BLaER1 treated with 17β-estradiol and CSF1 and Interleukin-3, amounts not matched to agents 10 nM and 100 nM (cell line): Measurements from ENCODE around the gene ANKLE2.

Experiments
- H3K27ac ChIP-seq, 11 experiments: shearing (Covaris generic); formaldehyde crosslinking; 2 replicates each; pipeline ENCODE4 v1.8.1; 2022
- H3K27me3 ChIP-seq, 11 experiments: shearing (Covaris generic); formaldehyde crosslinking; 2 replicates each; pipeline ENCODE4 v1.8.1; 2022
- H3K36me3 ChIP-seq, 11 experiments: shearing (Covaris generic); formaldehyde crosslinking; 2 replicates each; pipeline ENCODE4 v1.8.1; 2022
- H3K4me1 ChIP-seq, 10 experiments: shearing (Covaris generic); formaldehyde crosslinking; 2 replicates each; pipeline ENCODE4 v1.8.1; 2022
- H3K4me2 ChIP-seq, 11 experiments: shearing (Covaris generic); formaldehyde crosslinking; 2 replicates each; pipeline ENCODE4 v1.8.1; 2022
- H3K4me3 ChIP-seq, 10 experiments: shearing (Covaris generic); formaldehyde crosslinking; 2 replicates each; pipeline ENCODE4 v1.8.1; 2022
- H3K9ac ChIP-seq, 11 experiments: shearing (Covaris generic); formaldehyde crosslinking; 2 replicates each; pipeline ENCODE4 v1.8.1; 2022
- H3K9me3 ChIP-seq, 11 experiments: shearing (Covaris generic); formaldehyde crosslinking; replicated peaks in 1 of 11; 2 replicates each; pipeline ENCODE4 v1.8.1; 2022
- H4K20me1 ChIP-seq, 11 experiments: shearing (Covaris generic); formaldehyde crosslinking; 2 replicates each; pipeline ENCODE4 v1.8.1; 2022
- Cebpa-rat ChIP-seq, 11 experiments: shearing (Covaris generic); IDR thresholded peaks; 2 replicates each; pipeline ENCODE4 v1.8.1; 2022

ANKLE2 gene

DNA sequence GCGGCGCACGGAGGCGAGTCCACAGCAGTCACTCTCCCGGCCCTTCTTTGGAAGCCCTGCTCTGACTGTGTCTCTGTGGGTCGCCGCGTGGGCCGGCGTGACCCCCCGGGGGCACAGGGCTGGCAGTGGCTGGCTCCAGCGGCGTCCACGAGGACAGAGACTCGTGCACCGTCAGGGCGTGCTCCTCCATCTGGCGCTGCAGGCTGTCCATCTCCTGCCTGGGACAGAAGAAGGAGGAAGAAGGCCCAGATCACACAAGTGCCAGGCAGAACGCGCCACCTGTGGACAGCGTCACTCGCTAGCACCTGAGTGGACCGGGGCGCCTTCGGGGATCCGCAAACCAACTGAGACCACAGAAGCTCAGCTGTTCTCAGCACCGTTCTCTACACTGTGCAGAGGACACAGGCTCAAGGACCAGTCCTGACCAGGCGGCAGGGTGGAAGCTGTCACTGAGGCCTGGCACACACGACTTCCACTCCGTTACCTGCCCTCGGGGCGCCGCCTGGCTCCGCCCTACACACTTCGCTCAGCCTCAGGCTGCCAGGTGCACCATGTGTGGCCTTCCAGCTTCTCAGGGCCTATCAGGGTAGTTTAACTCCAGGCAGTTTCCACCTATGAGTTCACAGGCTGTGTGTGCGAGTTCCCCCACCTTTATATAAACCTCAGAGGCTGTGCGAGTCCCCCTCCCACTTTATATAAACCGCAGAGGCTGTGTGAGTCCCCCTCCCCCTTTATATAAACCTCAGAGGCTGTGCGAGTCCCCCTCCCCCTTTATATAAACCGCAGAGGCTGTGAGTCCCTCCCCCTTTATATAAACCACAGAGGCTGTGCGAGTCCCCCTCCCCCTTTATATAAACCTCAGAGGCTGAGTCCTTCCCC is 11.7 kb upstream of the ANKLE2 start:
- peaks cover 57 to 82% (median 73%) of the 10 kb centered on the region in 11 experiments for H3K36me3 ChIP-seq

DNA sequence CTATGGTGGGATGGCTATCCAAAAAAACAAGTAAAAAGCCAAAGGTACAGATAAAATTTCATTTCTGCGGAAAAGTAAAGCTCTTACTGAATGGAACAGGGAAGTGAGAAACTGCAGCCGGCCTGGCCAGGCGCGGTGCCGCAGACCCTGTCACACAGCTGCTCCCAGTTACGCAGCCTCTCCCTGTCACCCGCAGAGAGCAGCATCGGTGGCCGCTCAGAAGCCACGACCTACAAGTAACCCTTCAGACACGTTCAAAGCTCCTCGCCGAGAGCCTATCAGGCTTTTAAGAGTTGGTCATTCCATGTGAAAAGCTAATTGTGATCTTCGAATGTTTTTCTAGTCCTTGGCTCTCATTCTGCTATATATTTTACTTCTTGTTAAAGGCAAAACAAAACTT is 11.0 kb upstream of the ANKLE2 start:
- no peaks in the 10 kb centered on the region for H3K27me3 ChIP-seq
- no peak for TF ChIP-seq Cebpa-rat (IDR thresholded peaks at IDR 0.05)
- peaks cover 50 to 75% (median 66%) of the 10 kb centered on the region in 11 experiments for H3K36me3 ChIP-seq
- peak overlapping the region in 8 of 11 experiments; percentile 6 to 67 (median 54); a peak in 13 of 22 replicates for H3K9ac ChIP-seq
- peaks cover 0 to 52% (median 22%) of the 10 kb centered on the region in 11 experiments; a peak in 12 of 22 replicates for H4K20me1 ChIP-seq
- H3K27ac ChIP-seq, result peak overlapping the region in 10 of 11 experiments; percentile 2 to 94 (median 78); a peak in 17 of 22 replicates
- no peaks in the 10 kb centered on the region for H3K9me3 ChIP-seq
- no peak overlapping the region for H3K4me3 ChIP-seq
- peak overlapping the region; percentile 72 to 99 (median 94) for H3K4me2 ChIP-seq
- peaks cover 60 to 75% (median 73%) of the 10 kb centered on the region in 10 experiments for H3K4me1 ChIP-seq

More for the DNA sequence above, 11.7 kb upstream of the ANKLE2 start:
- Histone ChIP-seq H4K20me1 (peaks cover 0 to 56% (median 22%) of the 10 kb centered on the region in 11 experiments; a peak in 12 of 22 replicates), H3K4me2 (peak overlapping the region; percentile 72 to 99 (median 94); a peak in 21 of 22 replicates), H3K4me1 (peaks cover 53 to 68% (median 66%) of the 10 kb centered on the region in 10 experiments), H3K27me3 (no peaks in the 10 kb centered on the region), H3K4me3 (no peak overlapping the region), H3K9me3 (no peaks in the 10 kb centered on the region), H3K9ac (peak overlapping the region in 9 of 11 experiments; percentile 10 to 59 (median 46); a peak in 14 of 22 replicates), H3K27ac (peak overlapping the region in 10 of 11 experiments; percentile 2 to 87 (median 29); a peak in 17 of 22 replicates)
- TF ChIP-seq Cebpa-rat (IDR thresholded peaks at IDR 0.05), result no peak

DNA sequence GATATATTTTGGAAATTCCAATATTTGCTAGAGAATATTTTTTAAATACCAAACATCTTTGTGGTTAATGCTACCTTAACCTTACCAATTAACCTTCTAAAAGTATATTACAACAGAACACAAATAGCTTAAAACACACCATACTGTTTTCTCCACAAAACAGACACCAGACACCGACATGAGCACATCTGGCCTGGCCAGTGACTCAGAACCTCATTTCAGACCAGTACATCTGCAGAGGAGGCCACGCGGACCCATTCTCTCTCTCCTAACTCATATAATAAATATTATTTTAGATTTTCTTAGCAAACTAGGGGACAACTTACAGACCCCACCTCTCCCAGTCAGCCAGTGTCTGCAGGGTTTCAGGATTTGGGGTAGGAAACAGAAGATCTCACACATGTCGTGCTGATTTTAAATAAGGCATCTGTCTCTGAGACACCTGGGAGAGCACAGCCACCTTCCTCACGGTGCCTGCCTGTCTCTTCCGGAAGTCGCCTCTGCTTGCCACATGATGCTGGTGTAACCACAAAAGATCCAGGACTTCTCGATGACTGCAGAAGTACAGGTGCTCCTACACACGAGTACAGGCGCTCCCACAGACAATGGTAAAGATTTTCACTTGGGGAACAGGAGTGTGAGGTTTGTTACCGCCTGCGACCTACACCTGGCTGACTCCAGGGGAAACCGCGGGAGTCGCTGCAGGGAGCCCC is 9.7 kb upstream of the ANKLE2 start:
- Histone ChIP-seq H3K4me3 (peak overlapping the region in 6 of 10 experiments; percentile 6 to 28 (median 16); a peak in 4 of 20 replicates), H3K27ac (peak overlapping the region; percentile 66 to 94 (median 84); a peak in 21 of 22 replicates), H3K27me3 (no peaks in the 10 kb centered on the region), H3K36me3 (peaks cover 37 to 62% (median 53%) of the 10 kb centered on the region in 11 experiments), H3K9me3 (no peaks in the 10 kb centered on the region), H3K4me1 (peaks cover 74 to 88% (median 86%) of the 10 kb centered on the region in 10 experiments), H3K4me2 (peak overlapping the region; percentile 72 to 99 (median 94)), H4K20me1 (peaks cover 0 to 42% (median 20%) of the 10 kb centered on the region in 11 experiments; a peak in 12 of 22 replicates), H3K9ac (peak overlapping the region; percentile 35 to 79 (median 63))
- no peak for TF ChIP-seq Cebpa-rat (IDR thresholded peaks at IDR 0.05)

DNA sequence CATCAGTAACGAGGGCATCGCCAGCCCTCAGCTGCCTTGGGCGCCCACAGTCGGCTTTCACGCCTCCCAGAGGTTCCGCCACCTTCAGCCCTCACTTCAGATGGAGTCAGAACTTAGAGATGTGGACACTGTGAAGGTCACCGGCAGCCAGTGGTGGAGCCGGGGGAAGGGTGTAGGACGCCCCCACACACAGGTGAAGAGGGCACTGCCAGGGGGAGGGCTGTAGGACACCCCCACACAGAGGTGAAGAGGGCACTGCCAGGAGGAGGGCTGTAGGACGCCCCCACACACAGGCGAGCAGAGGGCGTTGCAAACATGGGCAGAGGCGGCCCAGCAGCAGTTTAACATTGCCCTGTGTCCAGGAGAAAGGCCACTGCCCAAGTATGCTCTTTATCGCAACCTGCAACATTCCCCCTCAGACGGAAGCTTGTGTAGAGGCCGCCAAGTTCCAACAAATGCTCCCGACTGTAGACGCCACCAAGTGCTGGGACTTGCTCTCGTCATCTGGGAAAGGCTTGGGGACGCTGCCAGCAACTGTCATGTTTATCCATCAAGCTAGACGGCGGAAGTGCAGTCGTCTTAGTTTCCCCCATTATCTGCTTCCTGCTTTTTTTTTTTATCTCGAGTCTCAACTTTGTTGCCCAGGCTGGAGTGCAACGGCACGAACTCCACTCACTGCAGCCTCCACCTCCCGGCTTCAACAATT is 4.9 kb upstream of the ANKLE2 start:
- peaks cover 86 to 92% (median 90%) of the 10 kb centered on the region in 10 experiments for H3K4me1 ChIP-seq
- H3K4me2 ChIP-seq, result peak overlapping the region; percentile 88 to 99 (median 94)
- peak overlapping the region; percentile 55 to 94 (median 83) for H3K27ac ChIP-seq
- peaks cover 0 to 2% (median 0%) of the 10 kb centered on the region in 11 experiments; a peak in 1 of 22 replicates for H4K20me1 ChIP-seq
- H3K4me3 ChIP-seq, result peak overlapping the region; percentile 4 to 53 (median 36); a peak in 14 of 20 replicates
- H3K27me3 ChIP-seq, result no peaks in the 10 kb centered on the region
- peaks cover 0 to 14% (median 10%) of the 10 kb centered on the region in 11 experiments; a peak in 15 of 22 replicates for H3K36me3 ChIP-seq
- H3K9ac ChIP-seq, result peak overlapping the region; percentile 65 to 77 (median 73)
- H3K9me3 ChIP-seq, result no peaks in the 10 kb centered on the region
- no peak for TF ChIP-seq Cebpa-rat (IDR thresholded peaks at IDR 0.05)

DNA sequence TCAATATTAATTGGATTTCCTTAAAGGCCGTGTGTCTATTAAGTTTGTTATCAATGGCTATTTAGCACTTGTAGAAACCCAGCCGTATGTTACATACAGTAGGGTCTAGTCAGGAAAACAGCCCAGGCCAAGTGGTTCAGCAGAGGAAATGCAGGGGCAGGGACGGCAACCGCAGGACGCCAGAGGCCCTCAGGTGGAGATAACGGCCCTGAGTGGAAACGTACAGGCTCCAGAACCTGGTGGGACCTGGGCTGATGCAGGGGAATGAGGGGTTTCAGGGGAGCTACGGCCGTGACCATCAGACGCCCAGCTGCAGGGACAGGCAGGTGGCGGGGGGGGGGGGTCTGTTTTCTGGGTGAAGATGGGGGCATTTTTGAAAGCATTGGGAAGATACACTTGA is 3.7 kb upstream of the ANKLE2 start:
- Histone ChIP-seq H3K4me2 (peak overlapping the region; percentile 88 to 99 (median 94)), H3K27ac (peak overlapping the region in 10 of 11 experiments; percentile 2 to 94 (median 84); a peak in 18 of 22 replicates), H3K36me3 (peaks cover 0 to 11% (median 7%) of the 10 kb centered on the region in 11 experiments; a peak in 11 of 22 replicates)

DNA sequence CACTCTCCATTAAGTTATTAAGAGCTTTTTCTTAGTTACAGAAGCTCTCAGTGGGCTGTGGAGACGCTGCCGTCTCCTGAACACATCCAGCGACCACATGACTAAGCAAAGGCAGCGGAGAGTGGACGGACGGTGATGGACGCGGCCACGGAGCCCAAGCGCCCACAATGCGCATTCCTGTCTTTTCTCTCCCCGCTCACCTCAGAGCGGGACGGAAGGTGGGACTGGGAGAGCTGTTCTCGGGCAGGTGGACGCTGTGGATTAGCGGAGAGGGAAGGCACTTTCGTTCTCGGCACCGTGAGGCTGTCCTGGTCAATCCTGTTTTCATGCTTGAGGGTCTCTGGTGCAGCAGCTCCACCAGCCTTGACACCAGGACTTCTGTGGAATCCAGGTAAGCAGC is 2.6 kb upstream of the ANKLE2 start:
- Histone ChIP-seq H4K20me1 (peaks cover 16 to 22% (median 20%) of the 10 kb centered on the region in 11 experiments), H3K9me3 (no peaks in the 10 kb centered on the region), H3K27ac (peak overlapping the region in 7 of 11 experiments; percentile 8 to 93 (median 81); a peak in 9 of 22 replicates), H3K9ac (peak overlapping the region in 3 of 11 experiments; percentile 27 to 75 (median 72); a peak in 2 of 22 replicates), H3K27me3 (no peaks in the 10 kb centered on the region), H3K4me3 (no peak overlapping the region), H3K4me1 (peaks cover 77 to 84% (median 81%) of the 10 kb centered on the region in 10 experiments), H3K36me3 (peaks cover 0 to 17% (median 14%) of the 10 kb centered on the region in 11 experiments; a peak in 18 of 22 replicates), H3K4me2 (peak overlapping the region; percentile 43 to 99 (median 92))
- TF ChIP-seq Cebpa-rat (IDR thresholded peaks at IDR 0.05), result no peak

More for the DNA sequence above, 3.7 kb upstream of the ANKLE2 start:
- peak overlapping the region in 9 of 11 experiments; percentile 11 to 77 (median 74); a peak in 16 of 22 replicates for H3K9ac ChIP-seq
- peak overlapping the region in 3 of 10 experiments; percentile 2 to 41 (median 10); a peak in 4 of 20 replicates for H3K4me3 ChIP-seq
- H3K9me3 ChIP-seq, result no peaks in the 10 kb centered on the region
- peaks cover 5 to 11% (median 9%) of the 10 kb centered on the region in 11 experiments for H4K20me1 ChIP-seq
- peaks cover 76 to 86% (median 82%) of the 10 kb centered on the region in 10 experiments for H3K4me1 ChIP-seq
- H3K27me3 ChIP-seq, result no peaks in the 10 kb centered on the region
- no peak for TF ChIP-seq Cebpa-rat (IDR thresholded peaks at IDR 0.05)

DNA sequence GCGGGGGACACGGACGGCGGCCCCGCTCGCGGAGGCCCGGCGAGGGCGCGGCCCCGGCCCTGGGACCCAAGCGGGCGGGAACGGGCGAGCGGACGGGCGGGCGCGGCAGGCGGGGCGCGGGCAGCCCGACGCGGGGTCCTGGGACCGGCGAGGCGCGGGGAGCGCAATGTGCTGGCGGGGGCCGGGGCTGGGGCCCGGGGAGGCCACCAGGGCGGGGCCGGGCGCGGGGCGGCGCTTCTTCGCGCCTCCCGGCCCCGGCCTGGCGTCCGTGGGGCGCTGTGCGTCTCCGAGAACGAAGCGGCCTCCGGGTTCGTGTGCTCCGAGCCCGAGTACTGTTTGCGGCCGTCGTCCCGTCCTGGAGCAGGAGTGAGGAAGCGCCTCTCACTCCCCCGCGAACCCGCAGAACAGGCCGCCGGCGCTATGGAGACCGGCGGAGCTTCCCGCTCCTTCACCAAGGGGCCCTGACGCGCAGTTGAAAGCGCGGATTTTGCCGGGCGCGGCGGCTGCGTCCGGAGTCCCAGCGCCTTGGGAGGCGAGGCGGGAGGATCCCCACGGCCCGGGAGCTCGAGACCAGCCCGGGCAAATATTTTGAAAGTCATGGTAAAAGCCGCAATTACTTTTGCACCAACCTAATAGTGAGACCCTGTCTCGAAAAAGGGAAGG is 420 bp upstream of the ANKLE2 start:
- Histone ChIP-seq H4K20me1 (peaks cover 38 to 44% (median 42%) of the 10 kb centered on the region in 11 experiments), H3K9me3 (no peaks in the 10 kb centered on the region), H3K27me3 (no peaks in the 10 kb centered on the region), H3K9ac (peak overlapping the region; percentile 93 to 99 (median 97)), H3K4me2 (peak overlapping the region; percentile 88 to 99 (median 96)), H3K4me3 (peak overlapping the region; percentile 89 to 99 (median 96)), H3K27ac (peak overlapping the region; percentile 90 to 97 (median 94)), H3K4me1 (peaks cover 56 to 69% (median 61%) of the 10 kb centered on the region in 10 experiments), H3K36me3 (peaks cover 19 to 36% (median 34%) of the 10 kb centered on the region in 11 experiments)
- TF ChIP-seq Cebpa-rat (IDR thresholded peaks at IDR 0.05), result no peak
